ENCODE data around the gene LY86. TPM values are rescaled to one million over a fixed set of nuclear protein-coding genes. Genes with fewer than 3 reads are reported as not detected.

Gene LY86
- polyA plus RNA-seq, 1 of the 3 experiments (the other 2 are of a cell fraction): not detected

DNA sequence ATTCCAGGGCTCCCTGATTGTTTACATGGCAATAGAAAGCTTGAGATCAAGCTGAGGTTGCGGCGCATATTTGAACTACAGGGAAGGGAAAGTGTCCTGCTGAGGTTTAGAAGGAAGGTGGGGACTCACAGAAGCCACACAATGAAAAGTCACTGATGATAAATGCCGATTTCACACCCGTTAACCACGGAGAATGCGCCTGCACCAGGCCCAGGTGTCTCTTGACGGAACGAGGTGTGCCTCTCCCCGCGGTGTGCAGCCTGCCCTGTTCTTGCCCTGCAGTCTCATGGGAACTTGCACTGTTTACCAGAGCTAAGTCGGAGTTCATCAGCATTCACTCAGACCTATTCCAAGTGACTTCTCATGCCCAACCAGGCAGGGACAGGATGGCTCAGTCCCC is 90.3 kb downstream of the LY86 start:
- Histone ChIP-seq H3K4me1 (ENCODE audit: control insufficient read depth in 1 of 2, insufficient read depth in 2 of 2, low read depth in 1 of 2, low read length in 1 of 2) (peaks cover 0 to 2% of the 10 kb centered on the region in 2 experiments; a peak in 1 of 4 replicates), H3K4me3 (ENCODE audit: low read depth in 2 of 2, low read length in 1 of 2) (no peak overlapping the region), H3K36me3 (replicated peaks in 1 of 2; ENCODE audit: control insufficient read depth in 1 of 2, insufficient read depth in 2 of 2, low read length in 1 of 2) (no peaks in the 10 kb centered on the region), H3K27ac (ENCODE audit: low read depth in 2 of 2, low read length in 1 of 2) (no peak overlapping the region), H3F3A (replicated peaks; ENCODE audit: insufficient read depth) (no peaks in the 10 kb centered on the region), H3K4me2 (no peak overlapping the region), H3K27me3 (ENCODE audit: insufficient read depth) (no peaks in the 10 kb centered on the region), H2AFZ (ENCODE audit: low read depth) (no peak overlapping the region), H3K9me3 (no peaks in the 10 kb centered on the region), H3K9me2 (no peaks in the 10 kb centered on the region), H3K9ac (no peak overlapping the region), H4K20me1 (ENCODE audit: insufficient read depth) (no peaks in the 10 kb centered on the region), H3K79me2 (ENCODE audit: insufficient read depth) (no peaks in the 10 kb centered on the region)
- TF ChIP-seq, protein P1, sequence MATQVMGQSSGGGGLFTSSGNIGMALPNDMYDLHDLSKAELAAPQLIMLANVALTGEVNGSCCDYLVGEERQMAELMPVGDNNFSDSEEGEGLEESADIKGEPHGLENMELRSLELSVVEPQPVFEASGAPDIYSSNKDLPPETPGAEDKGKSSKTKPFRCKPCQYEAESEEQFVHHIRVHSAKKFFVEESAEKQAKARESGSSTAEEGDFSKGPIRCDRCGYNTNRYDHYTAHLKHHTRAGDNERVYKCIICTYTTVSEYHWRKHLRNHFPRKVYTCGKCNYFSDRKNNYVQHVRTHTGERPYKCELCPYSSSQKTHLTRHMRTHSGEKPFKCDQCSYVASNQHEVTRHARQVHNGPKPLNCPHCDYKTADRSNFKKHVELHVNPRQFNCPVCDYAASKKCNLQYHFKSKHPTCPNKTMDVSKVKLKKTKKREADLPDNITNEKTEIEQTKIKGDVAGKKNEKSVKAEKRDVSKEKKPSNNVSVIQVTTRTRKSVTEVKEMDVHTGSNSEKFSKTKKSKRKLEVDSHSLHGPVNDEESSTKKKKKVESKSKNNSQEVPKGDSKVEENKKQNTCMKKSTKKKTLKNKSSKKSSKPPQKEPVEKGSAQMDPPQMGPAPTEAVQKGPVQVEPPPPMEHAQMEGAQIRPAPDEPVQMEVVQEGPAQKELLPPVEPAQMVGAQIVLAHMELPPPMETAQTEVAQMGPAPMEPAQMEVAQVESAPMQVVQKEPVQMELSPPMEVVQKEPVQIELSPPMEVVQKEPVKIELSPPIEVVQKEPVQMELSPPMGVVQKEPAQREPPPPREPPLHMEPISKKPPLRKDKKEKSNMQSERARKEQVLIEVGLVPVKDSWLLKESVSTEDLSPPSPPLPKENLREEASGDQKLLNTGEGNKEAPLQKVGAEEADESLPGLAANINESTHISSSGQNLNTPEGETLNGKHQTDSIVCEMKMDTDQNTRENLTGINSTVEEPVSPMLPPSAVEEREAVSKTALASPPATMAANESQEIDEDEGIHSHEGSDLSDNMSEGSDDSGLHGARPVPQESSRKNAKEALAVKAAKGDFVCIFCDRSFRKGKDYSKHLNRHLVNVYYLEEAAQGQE (IDR thresholded peaks at IDR 0.05; ENCODE audit: low read depth, low read length): no peak
- TF ChIP-seq FOXM1 (IDR thresholded peaks at IDR 0.05; ENCODE audit: low read depth) (no peak), EP300 (IDR thresholded peaks at IDR 0.05; ENCODE audit: borderline replicate concordance in 1 of 2, low read depth in 1 of 2, low read length in 1 of 2) (no peak), RCOR1 (IDR thresholded peaks at IDR 0.05; ENCODE audit: low read length) (no peak), TEAD4 (IDR thresholded peaks at IDR 0.05; ENCODE audit: borderline replicate concordance, insufficient read depth) (no peak), YY1 (IDR thresholded peaks at IDR 0.05; ENCODE audit: low read depth) (no peak), MEF2A (IDR thresholded peaks at IDR 0.05; ENCODE audit: borderline replicate concordance, low read depth) (no peak), MXI1 (IDR thresholded peaks at IDR 0.05; ENCODE audit: low read depth, low read length) (no peak), TAF1 (IDR thresholded peaks at IDR 0.05; ENCODE audit: borderline replicate concordance, low read depth, low read length) (no peak)
- TF ChIP-seq, protein P2, sequence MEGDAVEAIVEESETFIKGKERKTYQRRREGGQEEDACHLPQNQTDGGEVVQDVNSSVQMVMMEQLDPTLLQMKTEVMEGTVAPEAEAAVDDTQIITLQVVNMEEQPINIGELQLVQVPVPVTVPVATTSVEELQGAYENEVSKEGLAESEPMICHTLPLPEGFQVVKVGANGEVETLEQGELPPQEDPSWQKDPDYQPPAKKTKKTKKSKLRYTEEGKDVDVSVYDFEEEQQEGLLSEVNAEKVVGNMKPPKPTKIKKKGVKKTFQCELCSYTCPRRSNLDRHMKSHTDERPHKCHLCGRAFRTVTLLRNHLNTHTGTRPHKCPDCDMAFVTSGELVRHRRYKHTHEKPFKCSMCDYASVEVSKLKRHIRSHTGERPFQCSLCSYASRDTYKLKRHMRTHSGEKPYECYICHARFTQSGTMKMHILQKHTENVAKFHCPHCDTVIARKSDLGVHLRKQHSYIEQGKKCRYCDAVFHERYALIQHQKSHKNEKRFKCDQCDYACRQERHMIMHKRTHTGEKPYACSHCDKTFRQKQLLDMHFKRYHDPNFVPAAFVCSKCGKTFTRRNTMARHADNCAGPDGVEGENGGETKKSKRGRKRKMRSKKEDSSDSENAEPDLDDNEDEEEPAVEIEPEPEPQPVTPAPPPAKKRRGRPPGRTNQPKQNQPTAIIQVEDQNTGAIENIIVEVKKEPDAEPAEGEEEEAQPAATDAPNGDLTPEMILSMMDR (IDR thresholded peaks at IDR 0.05): no peak
- TF ChIP-seq, protein P3, sequence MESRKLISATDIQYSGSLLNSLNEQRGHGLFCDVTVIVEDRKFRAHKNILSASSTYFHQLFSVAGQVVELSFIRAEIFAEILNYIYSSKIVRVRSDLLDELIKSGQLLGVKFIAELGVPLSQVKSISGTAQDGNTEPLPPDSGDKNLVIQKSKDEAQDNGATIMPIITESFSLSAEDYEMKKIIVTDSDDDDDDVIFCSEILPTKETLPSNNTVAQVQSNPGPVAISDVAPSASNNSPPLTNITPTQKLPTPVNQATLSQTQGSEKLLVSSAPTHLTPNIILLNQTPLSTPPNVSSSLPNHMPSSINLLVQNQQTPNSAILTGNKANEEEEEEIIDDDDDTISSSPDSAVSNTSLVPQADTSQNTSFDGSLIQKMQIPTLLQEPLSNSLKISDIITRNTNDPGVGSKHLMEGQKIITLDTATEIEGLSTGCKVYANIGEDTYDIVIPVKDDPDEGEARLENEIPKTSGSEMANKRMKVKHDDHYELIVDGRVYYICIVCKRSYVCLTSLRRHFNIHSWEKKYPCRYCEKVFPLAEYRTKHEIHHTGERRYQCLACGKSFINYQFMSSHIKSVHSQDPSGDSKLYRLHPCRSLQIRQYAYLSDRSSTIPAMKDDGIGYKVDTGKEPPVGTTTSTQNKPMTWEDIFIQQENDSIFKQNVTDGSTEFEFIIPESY (IDR thresholded peaks at IDR 0.05; ENCODE audit: borderline replicate concordance, low read depth): no peak
- TF ChIP-seq, protein P4, sequence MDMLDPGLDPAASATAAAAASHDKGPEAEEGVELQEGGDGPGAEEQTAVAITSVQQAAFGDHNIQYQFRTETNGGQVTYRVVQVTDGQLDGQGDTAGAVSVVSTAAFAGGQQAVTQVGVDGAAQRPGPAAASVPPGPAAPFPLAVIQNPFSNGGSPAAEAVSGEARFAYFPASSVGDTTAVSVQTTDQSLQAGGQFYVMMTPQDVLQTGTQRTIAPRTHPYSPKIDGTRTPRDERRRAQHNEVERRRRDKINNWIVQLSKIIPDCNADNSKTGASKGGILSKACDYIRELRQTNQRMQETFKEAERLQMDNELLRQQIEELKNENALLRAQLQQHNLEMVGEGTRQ (IDR thresholded peaks at IDR 0.05; ENCODE audit: borderline replicate concordance, low read depth, low read length): no peak
- ChIA-PET POLR2A (no interaction called here), CTCF (no interaction called here)
- 71% methylated on average over 11 of the region's 11 CpGs for WGBS (ENCODE audit: low lambda C conversion rate)
- no peak for DNase-seq
